Skeletal muscle cell (primary cell): ENCODE results near the gene MYEF2.

Experiments used
- DNase-seq: peaks from one replicate; pipeline ENCODE4 v3.0.0-alpha.2; 2010; ENCODE audit warnings: low read depth
- H3K4me3 ChIP-seq: 2 replicates; pipeline ENCODE4 v1.5.1; 2011; ENCODE audit warnings: low read depth, mild to moderate bottlenecking, control low read depth, low read length, moderate library complexity

MYEF2 gene, protein sequence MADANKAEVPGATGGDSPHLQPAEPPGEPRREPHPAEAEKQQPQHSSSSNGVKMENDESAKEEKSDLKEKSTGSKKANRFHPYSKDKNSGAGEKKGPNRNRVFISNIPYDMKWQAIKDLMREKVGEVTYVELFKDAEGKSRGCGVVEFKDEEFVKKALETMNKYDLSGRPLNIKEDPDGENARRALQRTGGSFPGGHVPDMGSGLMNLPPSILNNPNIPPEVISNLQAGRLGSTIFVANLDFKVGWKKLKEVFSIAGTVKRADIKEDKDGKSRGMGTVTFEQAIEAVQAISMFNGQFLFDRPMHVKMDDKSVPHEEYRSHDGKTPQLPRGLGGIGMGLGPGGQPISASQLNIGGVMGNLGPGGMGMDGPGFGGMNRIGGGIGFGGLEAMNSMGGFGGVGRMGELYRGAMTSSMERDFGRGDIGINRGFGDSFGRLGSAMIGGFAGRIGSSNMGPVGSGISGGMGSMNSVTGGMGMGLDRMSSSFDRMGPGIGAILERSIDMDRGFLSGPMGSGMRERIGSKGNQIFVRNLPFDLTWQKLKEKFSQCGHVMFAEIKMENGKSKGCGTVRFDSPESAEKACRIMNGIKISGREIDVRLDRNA

DNA sequence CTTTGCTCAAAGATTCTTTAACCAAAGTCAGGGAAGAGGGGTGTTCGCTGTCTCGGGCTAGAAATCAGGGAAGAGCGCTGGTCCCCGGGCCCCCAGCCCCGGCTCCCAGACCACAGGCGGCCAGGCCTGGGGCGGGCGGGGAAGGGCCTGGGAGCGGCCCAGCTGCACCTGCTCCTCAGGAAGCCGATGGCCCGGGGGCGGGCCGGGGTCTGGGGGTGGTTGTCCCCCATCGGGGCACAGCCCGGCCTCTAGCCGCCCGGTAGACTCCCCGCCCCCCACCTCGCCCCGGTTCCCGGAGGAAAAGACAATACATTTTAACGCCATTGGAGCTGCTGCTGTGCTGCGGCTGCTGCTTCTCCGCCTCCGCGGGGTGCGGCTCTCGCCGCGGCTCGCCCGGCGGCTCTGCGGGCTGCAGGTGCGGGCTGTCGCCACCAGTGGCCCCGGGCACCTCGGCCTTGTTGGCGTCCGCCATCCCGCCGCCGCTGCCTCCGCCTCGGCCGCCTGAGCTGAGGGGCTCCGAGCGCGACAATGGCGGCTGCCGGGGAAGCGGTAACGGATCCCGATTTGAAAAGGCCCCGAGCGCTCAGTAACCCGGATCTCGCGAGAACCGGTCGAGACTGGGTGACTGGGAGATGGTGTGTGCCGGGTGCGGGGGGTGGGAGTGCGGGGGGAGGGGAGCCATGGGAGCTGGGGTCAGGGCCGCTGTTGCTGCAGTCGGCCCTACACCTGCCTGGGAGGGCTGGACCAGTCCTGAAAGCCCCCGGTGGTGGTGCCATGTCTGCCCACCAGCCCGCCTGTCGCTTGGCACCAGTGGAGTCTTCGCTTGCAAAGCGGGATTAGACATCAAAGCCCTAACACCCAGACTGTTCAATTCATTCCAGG, at the start of gene MYEF2:
MYEF2 (minus strand) TSS at position 530 of the 882 bp plus-strand sequence; CDS start at position 472, 58 bp downstream.
- DNase-seq, result peak; percentile 10
- peak within 1 kb of the TSS; percentile 69 for H3K4me3 ChIP-seq

DNA sequence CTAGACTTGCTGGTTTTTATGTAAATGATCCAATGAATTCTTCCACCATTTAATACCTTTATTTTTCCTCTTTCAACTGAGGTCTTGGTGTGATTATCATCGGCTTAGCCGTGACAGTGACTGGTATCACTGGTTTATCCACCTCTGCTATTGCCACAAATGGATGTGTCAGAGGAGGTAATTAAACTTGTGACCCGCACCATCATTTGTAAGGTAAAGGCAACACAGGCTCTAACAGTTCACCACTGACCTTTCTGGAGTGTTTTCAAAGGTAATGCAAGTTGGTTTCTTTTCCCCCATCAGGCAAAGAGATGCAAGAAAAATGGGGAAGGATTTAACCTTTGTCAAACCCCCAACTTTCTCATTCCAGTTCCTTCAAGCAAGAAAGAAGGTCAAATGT, 47.7 kb upstream of the MYEF2 start:
- DNase-seq, result no peak
- H3K4me3 ChIP-seq, result no peak overlapping the region

DNA sequence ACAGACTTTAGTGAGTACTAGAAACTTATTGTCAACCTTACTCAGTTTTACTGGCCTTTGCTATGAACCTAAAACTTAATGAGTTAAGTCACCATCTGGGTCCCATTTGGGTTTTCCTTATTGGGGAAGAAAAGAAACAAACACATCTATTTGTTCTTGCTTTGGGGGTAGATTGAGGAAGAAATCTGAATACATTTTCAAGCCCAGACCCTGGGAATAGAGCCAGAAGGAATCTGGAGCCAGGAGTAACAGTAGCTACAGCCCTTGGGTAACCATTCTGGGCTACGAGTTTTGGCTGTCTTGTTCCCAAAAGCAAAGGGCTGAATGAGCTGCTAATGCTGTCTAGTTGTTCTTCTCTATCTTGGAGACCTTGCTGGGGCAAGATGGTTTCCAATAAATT, 44.5 kb upstream of the MYEF2 start:
- H3K4me3 ChIP-seq, result no peak overlapping the region
- DNase-seq, result no peak

DNA sequence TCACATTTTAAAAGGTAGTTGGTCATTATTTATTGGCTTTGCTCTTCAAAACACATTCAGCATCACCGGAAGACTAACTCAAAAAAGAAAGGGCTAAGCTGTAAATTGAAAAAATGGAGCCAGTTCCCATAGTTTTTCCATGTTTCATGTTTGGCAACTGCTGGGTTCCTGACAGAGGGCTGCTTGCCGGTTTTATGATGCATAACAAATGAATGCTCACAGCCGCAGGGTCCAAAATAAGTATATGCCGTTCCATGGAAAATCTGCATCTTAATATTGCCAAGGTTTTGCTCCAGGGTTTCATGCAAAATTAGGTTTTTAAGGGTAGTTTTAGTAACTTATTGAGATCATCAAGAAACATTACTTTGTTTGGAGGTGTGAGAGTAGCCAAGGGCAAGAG, 43.8 kb upstream of the MYEF2 start:
- DNase-seq, result no peak
- no peak overlapping the region for H3K4me3 ChIP-seq

DNA sequence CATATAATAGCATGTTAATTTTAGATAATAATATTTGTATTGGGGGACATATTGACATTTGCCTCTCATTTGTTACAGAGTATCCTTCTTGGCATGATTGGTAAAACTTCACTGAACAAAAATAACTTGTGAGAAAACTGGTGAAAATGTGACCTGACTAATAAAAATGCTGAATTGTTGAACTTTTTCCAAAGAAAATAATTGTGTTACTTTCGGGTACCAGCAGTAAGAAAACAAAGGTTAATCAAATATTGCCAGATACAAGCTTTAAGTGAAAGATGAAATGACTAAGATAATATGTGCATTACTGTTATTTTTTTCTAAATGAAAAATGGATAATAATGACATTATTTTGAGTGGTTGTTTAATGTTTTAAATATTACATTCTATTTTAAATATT, 43.2 kb upstream of the MYEF2 start:
- no peak for DNase-seq
- no peak overlapping the region for H3K4me3 ChIP-seq

DNA sequence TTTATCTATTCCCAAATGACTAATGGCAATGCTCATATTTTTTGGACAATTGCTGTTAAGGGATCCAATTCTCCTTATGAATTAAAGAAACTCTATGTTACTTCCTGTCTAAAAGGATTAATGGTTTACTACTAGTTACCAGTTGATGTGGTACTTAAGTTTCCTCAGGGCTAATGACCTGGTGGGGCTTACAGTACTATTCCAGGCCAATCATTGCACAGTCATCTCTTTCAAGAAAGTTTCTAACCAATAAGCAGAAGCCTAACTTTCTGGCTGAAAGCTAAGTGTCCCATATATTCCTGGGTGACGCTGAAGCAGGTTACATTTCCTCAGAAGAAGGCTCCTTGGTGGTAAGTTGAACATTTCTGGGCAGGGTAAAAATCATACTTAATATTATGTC, 27.9 kb upstream of the MYEF2 start, which contains the start of gene SLC12A1:
SLC12A1 (plus strand) TSS at position 322 of the 400 bp plus-strand sequence. CDS start 1,418 bp downstream, outside the sequence.
- DNase-seq, result no peak
- no peak within 1 kb of the TSS for H3K4me3 ChIP-seq

DNA sequence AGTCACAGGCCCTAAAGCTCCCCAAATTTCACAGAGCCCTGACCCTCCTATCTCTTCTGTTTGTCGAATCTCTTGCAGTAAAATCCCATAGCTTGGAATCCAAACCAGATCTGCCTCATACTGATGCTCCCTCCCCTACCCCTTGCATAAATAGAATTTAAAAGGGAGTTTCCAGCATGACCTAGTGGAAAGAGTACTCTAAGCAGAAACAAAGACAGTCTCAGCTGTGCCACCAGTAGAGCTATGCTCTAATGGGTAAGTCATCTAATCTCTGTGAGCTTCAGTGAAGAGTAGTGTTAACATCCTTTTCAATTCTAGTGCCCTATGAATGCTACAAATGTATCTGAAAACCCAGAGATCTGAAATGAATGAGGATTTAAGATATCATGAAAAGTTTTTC, 24.0 kb upstream of the MYEF2 start:
- no peak overlapping the region for H3K4me3 ChIP-seq
- no peak for DNase-seq

DNA sequence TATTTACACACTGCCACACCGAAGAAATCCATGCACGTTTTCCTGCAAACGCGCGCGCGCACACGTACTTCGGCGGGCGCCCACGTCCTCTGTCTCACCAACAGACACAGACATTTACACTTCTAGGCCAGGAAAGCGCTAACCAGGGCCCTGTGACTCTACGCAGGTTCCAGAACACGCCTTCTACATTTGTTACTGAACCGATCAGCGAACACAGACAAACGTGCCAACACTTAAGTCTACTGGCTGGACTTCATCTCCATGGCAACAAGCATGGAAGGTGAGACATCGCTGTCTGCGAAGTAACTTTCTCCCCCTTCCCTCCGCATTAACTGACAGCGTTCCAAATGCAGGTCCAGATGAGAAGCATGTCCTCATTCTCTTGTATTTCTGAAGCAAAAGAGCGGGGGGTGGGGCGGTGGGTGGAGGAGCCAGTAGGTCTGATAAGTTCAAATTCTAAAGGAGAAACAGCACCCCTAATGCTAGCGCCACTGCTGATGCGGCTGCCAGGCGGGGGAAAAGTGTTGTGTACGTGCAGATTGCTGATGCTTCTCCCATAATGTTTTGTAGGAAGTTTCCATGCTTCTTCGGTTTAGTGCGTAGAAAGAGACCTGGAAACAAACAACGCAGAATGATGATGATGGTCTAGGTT, 13.6 kb upstream of the MYEF2 start, which contains the start of gene CTXN2:
CTXN2 (plus strand) TSS at position 92 of the 652 bp plus-strand sequence. CDS start 9,636 bp downstream, outside the sequence.
- H3K4me3 ChIP-seq, result peak within 1 kb of the TSS; percentile 35
- DNase-seq, result no peak

DNA sequence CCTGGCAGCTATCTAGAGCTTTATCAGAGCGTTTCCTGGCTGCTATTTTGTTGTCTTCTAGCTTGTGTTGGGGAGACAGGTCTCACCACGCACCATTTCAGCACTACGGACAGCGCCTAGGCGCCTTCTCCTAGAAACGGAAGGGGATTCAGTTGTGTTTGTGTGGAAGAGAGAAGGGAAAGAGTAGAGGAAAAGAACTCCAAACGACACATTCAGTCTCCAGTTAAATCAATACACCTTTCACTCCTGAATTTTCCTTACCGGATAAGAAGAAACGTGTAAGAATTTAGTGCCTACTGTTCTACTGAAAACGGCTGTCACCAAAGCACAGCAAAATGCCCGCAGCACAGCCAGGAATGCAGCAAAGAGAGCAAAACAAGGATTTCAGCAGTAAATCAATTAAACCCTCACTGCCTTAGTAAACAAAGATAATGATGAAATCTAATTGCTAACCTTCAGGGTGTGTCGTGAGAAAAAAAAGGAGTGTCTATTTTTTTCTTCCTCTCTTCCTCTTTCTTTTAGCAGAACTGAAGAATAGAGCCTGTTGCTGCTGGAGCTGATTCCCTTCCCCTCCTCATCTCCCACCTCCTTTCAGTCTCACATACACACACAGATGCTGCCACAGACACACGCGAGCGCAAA, 13.0 kb upstream of the MYEF2 start:
- H3K4me3 ChIP-seq, result peak overlapping the region; percentile 35
- peak; percentile 29 for DNase-seq

DNA sequence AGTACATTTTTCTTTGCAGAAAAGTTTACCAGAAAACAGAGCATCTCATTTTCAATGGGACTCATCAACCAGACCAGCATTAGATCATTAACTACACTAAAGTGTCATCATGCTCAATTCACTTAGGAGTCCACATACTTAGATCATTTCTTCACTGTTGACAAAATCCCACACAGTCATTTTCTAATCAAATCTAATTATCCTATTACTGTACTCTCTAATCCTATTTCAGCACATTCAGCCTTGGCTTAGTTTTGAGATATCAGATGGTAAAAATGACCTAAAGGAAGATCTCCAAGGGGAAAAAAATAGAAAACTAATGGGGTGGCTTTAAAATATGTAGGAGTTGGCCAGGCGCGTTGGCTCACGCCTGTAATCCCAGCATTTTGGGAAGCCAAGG, 8.2 kb upstream of the MYEF2 start:
- no peak overlapping the region for H3K4me3 ChIP-seq
- no peak for DNase-seq

DNA sequence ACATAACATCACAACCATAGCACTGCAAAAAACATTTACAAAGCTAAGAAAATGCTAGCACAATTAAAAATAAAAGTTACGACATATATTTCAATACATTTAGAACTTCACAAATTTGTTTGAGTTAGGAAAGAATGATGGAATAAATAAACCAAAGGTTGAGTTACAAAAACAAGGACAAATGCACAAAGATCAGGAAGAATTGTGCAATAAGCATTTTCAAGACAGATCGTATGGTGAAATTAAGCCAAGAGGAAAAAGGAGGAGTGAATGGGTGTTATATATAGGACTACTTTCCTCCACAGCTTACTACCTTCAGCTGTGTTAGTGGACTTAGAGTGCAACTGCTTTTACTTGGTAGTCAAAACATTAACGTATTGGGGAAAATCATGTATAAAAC, 7.4 kb upstream of the MYEF2 start:
- no peak for DNase-seq
- H3K4me3 ChIP-seq, result no peak overlapping the region

DNA sequence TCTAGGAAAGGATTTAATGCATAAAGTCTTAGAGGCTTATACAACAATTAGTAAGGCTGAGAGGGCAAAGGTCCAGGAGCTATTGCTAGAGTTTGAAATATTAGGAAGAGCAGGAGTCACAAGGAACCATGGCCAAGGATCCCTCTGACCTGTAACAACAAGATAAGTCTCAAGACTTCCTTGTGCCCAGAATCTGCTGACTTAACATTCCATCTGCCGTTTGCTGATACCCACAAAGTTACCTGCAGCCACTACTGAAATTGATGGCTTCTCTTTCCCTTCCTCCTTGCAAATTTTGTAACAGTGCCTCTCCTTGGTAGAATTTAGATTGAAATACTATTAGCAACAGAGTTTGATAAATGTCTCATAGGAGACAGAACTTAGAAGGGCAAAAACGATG, 4.7 kb upstream of the MYEF2 start:
- DNase-seq, result no peak
- no peak overlapping the region for H3K4me3 ChIP-seq

DNA sequence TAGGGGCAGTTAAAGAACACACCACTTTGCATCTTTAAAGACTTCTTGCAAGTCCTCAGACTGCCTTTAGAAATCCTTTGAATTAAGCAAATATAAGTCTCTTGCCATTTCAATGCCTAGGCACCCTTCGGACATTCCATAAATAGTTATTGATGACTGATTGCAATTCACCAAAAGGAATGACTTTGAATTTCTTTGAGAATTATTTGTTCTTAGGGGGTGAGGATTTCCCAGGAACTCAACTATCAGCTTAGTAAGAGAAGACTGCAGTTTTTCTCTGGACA, 495 bp upstream of the MYEF2 start:
- no peak for DNase-seq
- peak overlapping the region; percentile 69 for H3K4me3 ChIP-seq

DNA sequence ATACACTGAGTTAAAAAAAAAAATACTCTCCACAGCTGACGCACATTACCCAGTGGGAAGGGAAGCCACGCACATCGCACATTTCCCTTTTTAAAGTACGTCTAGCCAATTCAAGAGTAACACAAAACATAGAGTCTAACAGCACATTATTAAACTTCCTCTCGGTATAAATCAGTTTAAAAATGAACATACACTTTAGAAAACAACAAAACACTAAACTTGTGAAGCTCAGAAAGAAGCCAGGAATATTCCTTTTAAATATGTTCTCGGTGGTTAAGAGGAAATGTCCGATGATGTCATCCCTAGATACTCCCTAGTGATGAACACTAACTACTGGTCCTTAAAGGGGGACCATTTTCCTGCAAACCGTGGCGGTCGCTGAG, 721 bp downstream of the MYEF2 start:
- DNase-seq, result peak; percentile 3
- peak overlapping the region; percentile 69 for H3K4me3 ChIP-seq

DNA sequence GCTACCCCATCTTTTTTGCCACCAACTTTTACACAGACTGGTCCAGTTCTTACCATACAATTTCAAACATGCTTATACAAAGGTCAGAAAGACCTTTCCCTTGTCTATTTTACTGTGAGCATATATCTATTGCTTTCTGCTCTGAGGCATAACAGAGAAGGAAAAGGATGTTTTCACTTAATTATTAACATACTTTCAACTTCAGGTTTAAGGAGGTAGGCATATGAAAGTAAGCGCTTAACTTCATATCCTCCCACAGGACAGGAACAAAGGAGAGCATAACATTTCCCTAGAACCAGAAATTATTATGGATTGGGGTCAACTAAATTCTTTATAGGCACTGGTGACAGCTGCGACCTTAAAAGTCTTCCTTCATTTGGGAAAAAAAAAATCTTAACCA, 1.1 kb downstream of the MYEF2 start:
- no peak for DNase-seq
- peak overlapping the region; percentile 69 for H3K4me3 ChIP-seq

DNA sequence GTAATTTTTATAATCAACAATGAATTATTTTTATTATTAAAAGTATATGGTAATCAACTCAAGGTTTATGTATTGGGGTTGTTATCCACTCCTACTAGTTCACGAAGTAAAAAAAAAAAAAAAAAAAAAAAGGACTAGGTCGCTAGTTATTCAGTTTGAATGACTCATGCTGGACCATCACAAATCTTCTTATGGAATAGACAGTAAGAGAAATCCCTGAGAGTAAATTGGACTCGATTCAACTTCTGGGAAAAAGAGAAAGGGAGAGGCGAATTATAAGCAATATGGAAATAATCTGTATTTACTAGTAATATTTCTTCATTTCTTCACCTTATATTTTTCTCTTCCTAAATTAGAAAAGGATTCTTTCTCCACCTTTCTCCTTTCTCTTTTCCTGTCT, 2.0 kb downstream of the MYEF2 start:
- H3K4me3 ChIP-seq, result no peak overlapping the region
- DNase-seq, result peak; percentile 3

DNA sequence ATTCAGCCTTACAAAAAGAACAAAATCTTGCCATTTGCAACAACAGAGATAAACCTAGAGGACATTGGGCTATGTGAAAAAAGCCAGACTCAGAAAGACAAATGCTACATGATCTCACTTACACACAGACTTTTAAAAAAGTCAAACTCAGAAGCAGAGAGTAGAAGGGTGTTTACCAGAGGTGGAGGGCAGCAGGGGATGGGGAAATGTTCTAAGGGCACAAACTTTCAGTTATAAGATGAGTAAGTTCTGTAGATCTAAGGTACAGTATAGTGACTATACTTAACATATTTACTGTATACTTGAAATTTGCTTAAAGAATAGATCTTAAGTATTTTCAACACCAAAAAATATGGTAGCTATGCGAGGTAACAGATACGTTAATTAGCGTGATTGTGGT, 3.0 kb downstream of the MYEF2 start:
- no peak overlapping the region for H3K4me3 ChIP-seq
- DNase-seq, result no peak

DNA sequence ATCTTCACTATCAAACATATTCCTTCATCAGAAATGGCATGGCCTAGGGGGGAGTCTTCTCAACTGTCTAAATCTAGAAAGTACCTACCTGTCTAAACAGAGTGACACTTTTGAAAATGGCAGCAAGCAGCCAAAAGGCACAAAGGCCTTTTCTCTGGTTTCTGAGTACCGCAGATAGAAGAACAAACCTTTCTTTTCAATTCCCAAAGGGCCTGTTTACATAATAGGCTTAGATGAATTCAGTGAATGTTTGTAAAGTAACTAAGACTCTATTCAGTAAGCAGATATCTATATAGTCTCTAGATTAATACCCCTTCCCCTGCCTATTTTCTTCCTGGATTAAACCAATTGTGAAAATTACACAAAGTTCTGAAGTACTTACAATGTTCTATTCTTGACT, 7.1 kb downstream of the MYEF2 start:
- H3K4me3 ChIP-seq, result no peak overlapping the region
- no peak for DNase-seq

DNA sequence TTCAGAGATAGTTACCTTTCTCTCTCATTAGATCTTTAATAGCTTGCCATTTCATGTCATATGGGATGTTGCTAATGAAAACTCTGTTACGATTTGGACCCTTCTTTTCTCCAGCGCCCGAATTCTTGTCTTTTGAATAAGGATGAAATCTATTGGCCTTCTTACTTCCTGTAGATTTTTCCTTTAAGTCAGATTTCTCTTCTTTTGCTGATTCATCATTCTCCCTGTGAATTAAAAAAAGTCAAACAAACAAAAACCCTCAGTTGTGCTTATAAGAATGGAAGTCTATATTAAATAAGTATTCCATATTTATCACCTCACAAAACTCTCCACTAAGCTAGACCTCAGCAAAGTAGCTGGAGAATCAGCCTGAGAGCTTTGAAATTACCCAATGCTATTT, 9.5 kb downstream of the MYEF2 start:
- no peak overlapping the region for H3K4me3 ChIP-seq
- DNase-seq, result no peak
